GM12892 (cell line): ENCODE measurements around the gene THOP1.

ENCODE experiments used
- DNase-seq: peaks from one replicate; pipeline ENCODE4 v3.0.0; 2011; ENCODE audit not compliant: insufficient read length
- FAIRE-seq: peaks from 2 replicates; lab custom pipeline; 2011; peaks lifted over from hg19 to GRCh38; lab: Jason Lieb, UNC
- POLR2A ChIP-seq: IDR thresholded peaks from 2 replicates; pipeline ENCODE4 v1.6.1; 2011; ENCODE audit warnings: low read depth, low read length, control low read depth
- POLR2AphosphoS5 ChIP-seq: IDR thresholded peaks from 2 replicates; pipeline ENCODE4 v1.6.1; 2011; ENCODE audit warnings: low read depth, low read length, control low read depth
- TAF1 ChIP-seq: IDR thresholded peaks from 2 replicates; pipeline ENCODE4 v1.6.1; 2011; ENCODE audit warnings: low read depth, mild to moderate bottlenecking, control low read depth, low read length, borderline replicate concordance

Gene THOP1

DNA sequence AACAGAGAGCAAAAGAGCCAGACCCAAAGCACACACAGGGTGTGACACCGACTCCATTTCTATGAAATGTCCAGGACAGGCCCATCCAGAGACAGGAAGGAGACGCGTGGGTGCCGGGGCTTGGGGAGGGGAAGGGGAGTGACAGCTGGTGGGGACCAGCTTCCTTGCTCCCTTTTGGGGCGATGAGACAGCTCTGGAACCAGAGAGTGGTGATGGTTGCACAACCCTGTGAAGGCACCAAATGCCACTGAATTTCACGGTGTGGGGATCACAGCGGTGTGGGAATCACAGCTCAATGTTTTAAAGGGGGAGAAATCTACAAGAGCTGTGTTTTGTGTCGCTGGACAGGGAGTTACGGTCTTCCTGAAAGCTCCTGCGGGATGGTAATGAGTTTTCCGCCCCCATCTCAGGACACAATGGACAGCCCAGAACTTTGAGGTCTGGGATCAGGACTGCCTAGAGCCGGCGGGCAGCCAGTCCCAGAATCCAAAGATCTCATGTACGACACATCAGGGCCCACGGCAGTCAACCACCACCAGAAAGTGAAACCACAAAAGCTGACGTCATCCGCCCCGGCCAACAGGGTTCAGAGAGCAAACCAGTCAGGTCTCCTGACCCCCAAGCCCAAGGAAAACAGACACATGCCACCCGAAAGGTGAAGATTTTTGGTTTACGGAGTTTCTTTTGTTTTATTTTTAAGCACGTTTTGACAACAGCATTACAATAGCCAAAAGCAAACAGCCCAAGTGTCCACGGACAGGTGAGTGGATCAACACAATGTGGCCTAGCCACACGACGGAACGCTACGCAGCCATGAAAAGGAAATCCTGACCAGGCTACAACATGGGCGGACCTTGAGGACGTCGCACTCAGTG, 9.5 kb upstream of the THOP1 start:
- TF ChIP-seq TAF1, result no peak
- TF ChIP-seq POLR2AphosphoS5, result no peak
- no peak for TF ChIP-seq POLR2A
- no peak for FAIRE-seq
- no peak for DNase-seq

DNA sequence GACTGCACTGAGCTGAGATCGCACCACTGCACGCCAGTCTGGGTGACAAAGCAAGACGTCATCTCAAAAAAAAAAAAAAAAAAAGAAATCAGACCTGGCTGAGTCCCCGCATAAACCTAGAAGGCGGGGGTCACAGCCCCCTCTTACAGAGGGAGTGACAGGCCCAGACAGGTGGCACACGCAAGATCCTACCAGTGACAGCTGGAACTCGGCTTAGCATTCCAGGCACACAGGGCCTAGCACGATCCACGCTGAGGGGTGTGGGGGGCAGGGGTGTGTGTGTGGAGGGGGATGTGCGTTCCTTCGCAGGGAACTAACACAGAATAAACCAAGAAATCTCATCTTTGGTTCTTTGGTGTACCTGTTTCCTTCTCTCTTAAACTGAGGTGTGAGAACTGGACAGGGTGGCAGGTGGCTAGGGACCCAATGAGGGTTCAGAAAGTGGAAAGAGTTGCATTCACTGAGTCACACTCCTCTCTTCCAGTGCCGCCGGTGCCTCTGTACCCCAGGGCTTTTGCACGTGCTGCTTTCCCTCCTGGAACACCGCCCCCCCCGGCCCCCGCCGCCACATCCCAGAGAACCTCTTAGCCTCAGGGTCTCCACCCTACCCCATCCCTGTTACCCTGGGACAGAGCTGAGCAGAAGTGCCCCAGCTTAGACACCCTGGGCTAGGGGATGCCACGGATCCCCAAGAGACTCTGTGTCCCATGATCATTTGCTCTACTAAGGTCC, 7.2 kb upstream of the THOP1 start:
- FAIRE-seq (no peak), DNase-seq (no peak)
- no peak for TF ChIP-seq TAF1
- no peak for TF ChIP-seq POLR2A
- TF ChIP-seq POLR2AphosphoS5, result no peak

DNA sequence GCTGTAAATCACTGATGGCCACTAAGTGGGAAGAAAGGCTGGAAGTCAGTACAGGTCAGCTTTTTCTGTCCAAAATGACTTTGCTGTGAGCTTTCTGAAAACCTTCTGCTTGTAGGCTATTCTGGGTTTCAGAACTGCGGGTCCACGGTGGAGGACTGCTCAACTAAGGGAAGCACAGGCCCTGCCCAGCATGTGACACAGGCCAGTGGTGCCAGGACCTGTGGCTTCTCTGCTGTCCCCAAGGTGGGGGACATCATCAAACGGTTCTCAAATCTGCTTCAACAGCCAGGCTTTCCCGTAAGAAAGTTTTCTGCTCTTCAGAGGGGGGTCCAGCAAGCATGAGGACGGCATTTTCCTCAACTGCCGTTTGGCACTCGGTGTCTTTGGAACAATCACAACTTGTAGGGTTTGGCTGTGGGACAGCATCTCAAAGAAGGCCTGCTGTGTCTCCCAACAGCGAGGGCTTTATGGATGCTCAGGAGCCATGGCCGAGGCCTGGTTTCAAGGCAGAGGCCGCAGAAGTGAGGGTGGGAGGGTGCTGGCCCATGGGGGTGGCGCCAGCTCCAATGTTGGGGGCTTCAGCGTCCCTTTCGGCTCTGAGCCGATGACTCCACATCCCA, 6.1 kb upstream of the THOP1 start:
- FAIRE-seq (no peak), DNase-seq (no peak)
- no peak for TF ChIP-seq TAF1
- no peak for TF ChIP-seq POLR2A
- TF ChIP-seq POLR2AphosphoS5, result no peak

- TF ChIP-seq POLR2A (no peak), TAF1 (no peak), POLR2AphosphoS5 (no peak)
- no peak for FAIRE-seq
These were observed 5.0 kb upstream of the THOP1 start for GRCh38 chr19:2780284-2780683.

GRCh38 chr19:2782329-2782935, 2.9 kb upstream of the THOP1 start:
- FAIRE-seq, result peak; percentile 62
- no peak for DNase-seq
- TF ChIP-seq TAF1 (no peak), POLR2AphosphoS5 (no peak), POLR2A (no peak)

More at GRCh38 chr19:2780284-2780683, 5.0 kb upstream of the THOP1 start:
- no peak for DNase-seq

GRCh38 chr19:2782936-2783780, 2.1 kb upstream of the THOP1 start, which contains the start of gene SGTA:
TSS of gene SGTA (minus strand) at chr19:2783273. CDS start at chr19:2769068, 14,205 bp downstream.
- DNase-seq (peak; percentile 98), FAIRE-seq (peak; percentile 100)
- TF ChIP-seq POLR2A, result peak; percentile 80
- no peak for TF ChIP-seq POLR2AphosphoS5
- peak; percentile 35; the same call in 1 of the 2 replicates for TF ChIP-seq TAF1

GRCh38 chr19:2783781-2784145, 1.5 kb upstream of the THOP1 start:
- DNase-seq, result no peak
- no peak for FAIRE-seq
- TF ChIP-seq POLR2A, result no peak
- no peak for TF ChIP-seq TAF1
- TF ChIP-seq POLR2AphosphoS5, result no peak

GRCh38 chr19:2787115-2787514, 1.8 kb downstream of the THOP1 start:
- no peak for DNase-seq
- TF ChIP-seq POLR2AphosphoS5 (no peak), TAF1 (no peak), POLR2A (no peak)
- no peak for FAIRE-seq

GRCh38 chr19:2788237-2788636, 2.9 kb downstream of the THOP1 start:
- DNase-seq (no peak), FAIRE-seq (no peak)

DNA sequence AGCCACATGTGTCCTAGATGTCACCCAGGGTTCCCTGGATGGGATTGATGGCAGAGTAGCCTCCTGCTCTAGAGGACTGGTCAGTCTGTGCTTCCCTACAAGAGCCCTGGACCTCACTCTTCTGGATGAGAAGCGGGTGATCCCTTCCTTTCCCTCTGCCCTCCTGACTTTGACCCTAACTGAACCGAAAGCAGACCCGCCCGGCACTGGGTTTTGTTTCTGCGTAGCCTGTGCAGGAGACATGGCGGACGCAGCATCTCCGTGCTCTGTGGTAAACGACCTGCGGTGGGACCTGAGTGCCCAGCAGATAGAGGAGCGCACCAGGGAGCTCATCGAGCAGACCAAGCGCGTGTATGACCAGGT, 4.9 kb downstream of the THOP1 start:
- TF ChIP-seq POLR2AphosphoS5, result no peak
- no peak for TF ChIP-seq TAF1
- no peak for TF ChIP-seq POLR2A
- no peak for DNase-seq
- no peak for FAIRE-seq

More at GRCh38 chr19:2788237-2788636, 2.9 kb downstream of the THOP1 start:
- TF ChIP-seq POLR2A (no peak), TAF1 (no peak), POLR2AphosphoS5 (no peak)
